Adrenal gland (tissue), 5 donors: ENCODE measurements around the gene SPAG7.

Experiments
- CTCF ChIP-seq, 6 experiments: fragments of 450-650 bp in 4 of 6; fragments of 200-600 bp in 2 of 6; sonication (generic) in 1 of 6; IDR thresholded peaks; 1 replicate in 5 of 6; 2 replicates in 1 of 6; pipeline versions ENCODE4 v1.5.1 to v1.8.0; 2016 to 2021; ENCODE audit warnings: antibody characterized with exemption in 6 of 6, mild to moderate bottlenecking in 2 of 6, moderate library complexity in 1 of 6
- POLR2A ChIP-seq, 2 donors: fragments of 450-650 bp; IDR thresholded peaks; one replicate each; pipeline ENCODE4 v1.6.1; 2017; ENCODE audit warnings: antibody characterized with exemption in 2 of 2, mild to moderate bottlenecking in 2 of 2, moderate library complexity in 1 of 2
- donor health status: DM: no; HTN: no; CAD: no.

- TF ChIP-seq CTCF (IDR thresholded peaks at IDR 0.05) (no peak), POLR2A (IDR thresholded peaks at IDR 0.05) (no peak)
Measured at GRCh38 chr17:4937553-4937952, 30.1 kb downstream of the SPAG7 start.
